Testis (tissue), 2 donors: ENCODE measurements around the gene DLX5.
"Not testable (repeated sequence)": the region's sequence is repeated elsewhere in the genome, so short reads cannot be mapped to it uniquely, and the experiment has no call there.

Experiments used
- POLR2A ChIP-seq: fragments of 450-650 bp; IDR thresholded peaks from one replicate; pipeline ENCODE4 v1.6.1; 2017; ENCODE audit warnings: antibody characterized with exemption, mild to moderate bottlenecking, moderate library complexity
- TF ChIP-seq, protein P1 (sequence below), 3 experiments: fragments of 450-650 bp in 2 of 3; fragments of 200-600 bp in 1 of 3; sonication (generic) in 1 of 3; IDR thresholded peaks; one replicate each; pipeline ENCODE4 v1.5.1; 2016 to 2019; ENCODE audit warnings: antibody characterized with exemption in 3 of 3, mild to moderate bottlenecking in 2 of 3, moderate library complexity in 1 of 3

- TF ChIP-seq, protein P1, sequence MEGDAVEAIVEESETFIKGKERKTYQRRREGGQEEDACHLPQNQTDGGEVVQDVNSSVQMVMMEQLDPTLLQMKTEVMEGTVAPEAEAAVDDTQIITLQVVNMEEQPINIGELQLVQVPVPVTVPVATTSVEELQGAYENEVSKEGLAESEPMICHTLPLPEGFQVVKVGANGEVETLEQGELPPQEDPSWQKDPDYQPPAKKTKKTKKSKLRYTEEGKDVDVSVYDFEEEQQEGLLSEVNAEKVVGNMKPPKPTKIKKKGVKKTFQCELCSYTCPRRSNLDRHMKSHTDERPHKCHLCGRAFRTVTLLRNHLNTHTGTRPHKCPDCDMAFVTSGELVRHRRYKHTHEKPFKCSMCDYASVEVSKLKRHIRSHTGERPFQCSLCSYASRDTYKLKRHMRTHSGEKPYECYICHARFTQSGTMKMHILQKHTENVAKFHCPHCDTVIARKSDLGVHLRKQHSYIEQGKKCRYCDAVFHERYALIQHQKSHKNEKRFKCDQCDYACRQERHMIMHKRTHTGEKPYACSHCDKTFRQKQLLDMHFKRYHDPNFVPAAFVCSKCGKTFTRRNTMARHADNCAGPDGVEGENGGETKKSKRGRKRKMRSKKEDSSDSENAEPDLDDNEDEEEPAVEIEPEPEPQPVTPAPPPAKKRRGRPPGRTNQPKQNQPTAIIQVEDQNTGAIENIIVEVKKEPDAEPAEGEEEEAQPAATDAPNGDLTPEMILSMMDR (IDR thresholded peaks at IDR 0.05): not testable (repeated sequence)
- not testable (repeated sequence) for TF ChIP-seq POLR2A
Measured at GRCh38 chr7:97072025-97072424, 47.4 kb upstream of the DLX5 start.
